Neural progenitor cell (in vitro differentiated cells): ENCODE results near the gene PSMB7. TPM values are rescaled to one million over a fixed set of nuclear protein-coding genes. Genes with fewer than 3 reads are reported as not detected.

Source experiments
- DNase-seq: peaks from one replicate; pipeline ENCODE4 v3.0.0-alpha.2; 2016; ENCODE audit warnings: low spot score
- H2AFZ ChIP-seq: fragments of 200-600 bp; sonication (generic); replicated peaks from 2 replicates; pipeline ENCODE4 v1.6.1; 2016; ENCODE audit warnings: antibody characterized with exemption
- H3F3A ChIP-seq: fragments of 200-600 bp; sonication (generic); 2 replicates; pipeline ENCODE4 v1.6.1; 2016; ENCODE audit warnings: antibody characterized with exemption, low read depth
- H3K27ac ChIP-seq: fragments of 200-600 bp; sonication (generic); 2 replicates; pipeline ENCODE4 v1.5.1; 2016; ENCODE audit warnings: mild to moderate bottlenecking
- H3K27me3 ChIP-seq: fragments of 200-600 bp; sonication (generic); 2 replicates; pipeline ENCODE4 v1.6.1; 2016; ENCODE audit warnings: mild to moderate bottlenecking, moderate library complexity
- H3K36me3 ChIP-seq: fragments of 200-600 bp; sonication (generic); 2 replicates; pipeline ENCODE4 v1.5.1; 2016
- H3K4me1 ChIP-seq: fragments of 200-600 bp; sonication (generic); 2 replicates; pipeline ENCODE4 v1.6.1; 2016; ENCODE audit warnings: mixed run types
- H3K4me2 ChIP-seq: fragments of 200-600 bp; sonication (generic); 2 replicates; pipeline ENCODE4 v1.6.1; 2016
- H3K4me3 ChIP-seq: fragments of 200-600 bp; sonication (generic); 2 replicates; pipeline ENCODE4 v1.5.1; 2016
- H3K79me2 ChIP-seq: fragments of 200-600 bp; sonication (generic); 2 replicates; pipeline ENCODE4 v1.6.1; 2016; ENCODE audit warnings: low read depth
- H3K9ac ChIP-seq: fragments of 200-600 bp; sonication (generic); 2 replicates; pipeline ENCODE4 v1.6.1; 2016
- H3K9me3 ChIP-seq: fragments of 200-600 bp; sonication (generic); 2 replicates; pipeline ENCODE4 v1.5.1; 2016; ENCODE audit warnings: low read depth
- H4K20me1 ChIP-seq: fragments of 200-600 bp; sonication (generic); 2 replicates; pipeline ENCODE4 v1.6.1; 2016; ENCODE audit warnings: low read depth
- H3K27ac Mint-ChIP-seq: 3 replicates; pipeline ENCODE4 v1.8.0; 2021; ENCODE audit warnings: mixed read lengths
- H3K27me3 Mint-ChIP-seq: 2 replicates; pipeline ENCODE4 v1.8.0; 2022; ENCODE audit warnings: low read depth, mild to moderate bottlenecking, inconsistent platforms, moderate library complexity, mixed read lengths; ENCODE audit not compliant: insufficient read depth
- H3K36me3 Mint-ChIP-seq: 3 replicates; pipeline ENCODE4 v1.8.0; 2021; ENCODE audit warnings: mixed read lengths
- H3K4me1 Mint-ChIP-seq: 3 replicates; pipeline ENCODE4 v1.8.0; 2021; ENCODE audit warnings: mixed read lengths
- H3K4me3 Mint-ChIP-seq: 3 replicates; pipeline ENCODE4 v1.8.0; 2021; ENCODE audit warnings: mild to moderate bottlenecking, moderate library complexity, mixed read lengths
- H3K9me3 Mint-ChIP-seq: 3 replicates; pipeline ENCODE4 v1.8.0; 2020; ENCODE audit warnings: mixed read lengths
- CTCF ChIP-seq: fragments of 200-600 bp; sonication (generic); IDR thresholded peaks from 2 replicates; pipeline ENCODE4 v1.5.1; 2017; ENCODE audit warnings: antibody characterized with exemption, mild to moderate bottlenecking
- EZH2 ChIP-seq: fragments of 200-600 bp; sonication (generic); IDR thresholded peaks from 2 replicates; pipeline ENCODE4 v1.6.1; 2017; ENCODE audit warnings: antibody characterized with exemption, mild to moderate bottlenecking, moderate library complexity
- EZH2phosphoT487 ChIP-seq: fragments of 200-600 bp; sonication (generic); IDR thresholded peaks from 2 replicates; pipeline ENCODE4 v1.6.1; 2017; ENCODE audit warnings: antibody characterized with exemption
- total RNA-seq: library from RNA; depleted of rRNA; stranded (reverse); fragments of >200 nt; gene quantifications from 2 replicates; pipeline ENCODE4 v1.2.3, GENCODE V29; 2015; ENCODE audit warnings: low replicate concordance

The PSMB7 gene
- total RNA-seq, 1 donor from 2014 or later = 249 TPM

- no peak for TF ChIP-seq EZH2phosphoT487
- TF ChIP-seq CTCF = no peak
- TF ChIP-seq EZH2 = no peak
- Histone ChIP-seq H2AFZ (no peak overlapping the region), H3K9me3 (no peaks in the 10 kb centered on the region), H3K4me3 (no peak overlapping the region), H4K20me1 (no peaks in the 10 kb centered on the region), H3K27ac (no peak overlapping the region), H3K9ac (no peak overlapping the region), H3K4me2 (no peak overlapping the region), H3K36me3 (no peaks in the 10 kb centered on the region), H3K79me2 (no peaks in the 10 kb centered on the region), H3F3A (peaks cover 32% of the 10 kb centered on the region), H3K4me1 (peaks cover 12% of the 10 kb centered on the region), H3K27me3 (peaks cover 29% of the 10 kb centered on the region)
- no peak overlapping the region for H3K4me3 Mint-ChIP-seq
- H3K9me3 Mint-ChIP-seq = no peaks in the 10 kb centered on the region
- no peak for DNase-seq
- peaks cover 30% of the 10 kb centered on the region for H3K27me3 Mint-ChIP-seq
- no peaks in the 10 kb centered on the region for H3K36me3 Mint-ChIP-seq
- no peak overlapping the region for H3K27ac Mint-ChIP-seq
- H3K4me1 Mint-ChIP-seq = peaks cover 9% of the 10 kb centered on the region
Measured at GRCh38 chr9:124448019-124448418, 32.8 kb upstream of the PSMB7 start.

GRCh38 chr9:124447297-124447661, 32.0 kb upstream of the PSMB7 start:
- Histone ChIP-seq H4K20me1 (no peaks in the 10 kb centered on the region), H3K36me3 (no peaks in the 10 kb centered on the region)

GRCh38 chr9:124444166-124444565, 28.9 kb upstream of the PSMB7 start:
- H3K4me3 Mint-ChIP-seq = no peak overlapping the region
- no peaks in the 10 kb centered on the region for H3K9me3 Mint-ChIP-seq
- no peak overlapping the region for H3K27ac ChIP-seq
- H3K27me3 ChIP-seq = no peaks in the 10 kb centered on the region
- no peak for DNase-seq
- no peak overlapping the region for H3K4me2 ChIP-seq
- H3K79me2 ChIP-seq = no peaks in the 10 kb centered on the region
- TF ChIP-seq EZH2phosphoT487 (no peak), EZH2 (no peak), CTCF (no peak)
- H4K20me1 ChIP-seq = no peaks in the 10 kb centered on the region
- no peak overlapping the region for H2AFZ ChIP-seq
- H3K36me3 Mint-ChIP-seq = no peaks in the 10 kb centered on the region
- no peaks in the 10 kb centered on the region for H3K4me1 Mint-ChIP-seq
- peaks cover 21% of the 10 kb centered on the region for H3K27me3 Mint-ChIP-seq
- no peak overlapping the region for H3K9ac ChIP-seq
- H3K27ac Mint-ChIP-seq = no peak overlapping the region
- H3K36me3 ChIP-seq = no peaks in the 10 kb centered on the region
- H3K4me3 ChIP-seq = no peak overlapping the region
- H3K9me3 ChIP-seq = no peaks in the 10 kb centered on the region
- H3K4me1 ChIP-seq = no peaks in the 10 kb centered on the region
- H3F3A ChIP-seq = peaks cover 12% of the 10 kb centered on the region

More at GRCh38 chr9:124447297-124447661, 32.0 kb upstream of the PSMB7 start:
- peaks cover 22% of the 10 kb centered on the region for H3K27me3 ChIP-seq
- no peak overlapping the region for H3K9ac ChIP-seq
- Mint-ChIP-seq H3K27ac (no peak overlapping the region), H3K4me3 (no peak overlapping the region), H3K36me3 (no peaks in the 10 kb centered on the region), H3K27me3 (peaks cover 25% of the 10 kb centered on the region), H3K4me1 (peaks cover 9% of the 10 kb centered on the region), H3K9me3 (no peaks in the 10 kb centered on the region)
- DNase-seq = no peak
- no peak overlapping the region for H2AFZ ChIP-seq
- H3K27ac ChIP-seq = no peak overlapping the region
- TF ChIP-seq CTCF (no peak), EZH2 (no peak), EZH2phosphoT487 (no peak)
- peaks cover 32% of the 10 kb centered on the region for H3F3A ChIP-seq
- H3K4me1 ChIP-seq = peaks cover 12% of the 10 kb centered on the region
- H3K4me3 ChIP-seq = no peak overlapping the region
- H3K79me2 ChIP-seq = no peaks in the 10 kb centered on the region
- no peak overlapping the region for H3K4me2 ChIP-seq
- H3K9me3 ChIP-seq = no peaks in the 10 kb centered on the region
